ENCODE results near the gene MRM1. TPM values are rescaled to one million over a fixed set of nuclear protein-coding genes. Genes with fewer than 3 reads are reported as not detected.

Gene MRM1
- polyA plus RNA-seq, 1 donor (not counting 4 experiments of a cell fraction or from before 2014, with no cell fraction given), result 3.8 TPM

DNA sequence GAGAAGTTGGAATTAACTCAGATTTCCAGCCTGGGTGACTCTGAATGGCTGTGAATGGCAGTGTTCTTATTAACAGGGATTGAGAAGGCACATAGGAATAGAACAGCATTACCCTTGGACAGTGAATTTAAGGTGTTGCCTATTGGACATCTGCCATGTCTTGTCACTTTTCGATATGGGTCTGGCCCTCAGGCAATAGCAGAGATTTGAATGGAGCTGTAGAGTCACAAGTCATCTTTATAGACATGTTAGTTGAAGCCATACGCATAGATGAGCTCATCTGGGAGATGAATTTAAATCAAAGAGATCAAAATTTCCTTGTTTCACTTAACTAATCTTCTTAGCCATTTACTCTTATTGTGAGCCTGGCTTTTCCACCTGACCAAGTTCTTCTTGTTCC is 24.6 kb upstream of the MRM1 start:
- no peak overlapping the region for H3K27ac ChIP-seq (ENCODE audit: control insufficient read depth, insufficient read depth, low read length)
- no peaks in the 10 kb centered on the region for H3K27me3 ChIP-seq (ENCODE audit: control insufficient read depth, extremely low read depth, insufficient read depth, low read length)
- H3K36me3 ChIP-seq (ENCODE audit: control insufficient read depth in 2 of 2, extremely low read depth in 1 of 2, insufficient read depth in 2 of 2, low read length in 2 of 2), result peaks cover 16 to 34% of the 10 kb centered on the region in 2 experiments
- peaks cover 15% of the 10 kb centered on the region for H3K4me1 ChIP-seq (ENCODE audit: control insufficient read depth, extremely low read depth, insufficient read depth, low read length)
- peaks cover 53% of the 10 kb centered on the region for H3K79me2 ChIP-seq (ENCODE audit: control insufficient read depth, insufficient read depth, low read length)
- FAIRE-seq (no peak), DNase-seq (ENCODE audit: low read depth, low spot score) (no peak)
- H3K9ac ChIP-seq (ENCODE audit: control insufficient read depth, extremely low read depth, insufficient read depth, low read length), result no peak overlapping the region
- no peak overlapping the region for H3K4me2 ChIP-seq (ENCODE audit: control insufficient read depth, extremely low read depth, insufficient read depth, low read depth, low read length)
- no peak overlapping the region for H2AFZ ChIP-seq (ENCODE audit: control insufficient read depth, low read length)
- H3K9me1 ChIP-seq (ENCODE audit: control insufficient read depth, extremely low read depth, insufficient read depth, low read length), result no peaks in the 10 kb centered on the region
- peaks cover 3% of the 10 kb centered on the region for H4K20me1 ChIP-seq (ENCODE audit: control insufficient read depth, extremely low read depth, insufficient read depth, low read length)
- no peak for TF ChIP-seq EZH2 (IDR thresholded peaks at IDR 0.05; ENCODE audit: low read length)
- TF ChIP-seq, protein P1, sequence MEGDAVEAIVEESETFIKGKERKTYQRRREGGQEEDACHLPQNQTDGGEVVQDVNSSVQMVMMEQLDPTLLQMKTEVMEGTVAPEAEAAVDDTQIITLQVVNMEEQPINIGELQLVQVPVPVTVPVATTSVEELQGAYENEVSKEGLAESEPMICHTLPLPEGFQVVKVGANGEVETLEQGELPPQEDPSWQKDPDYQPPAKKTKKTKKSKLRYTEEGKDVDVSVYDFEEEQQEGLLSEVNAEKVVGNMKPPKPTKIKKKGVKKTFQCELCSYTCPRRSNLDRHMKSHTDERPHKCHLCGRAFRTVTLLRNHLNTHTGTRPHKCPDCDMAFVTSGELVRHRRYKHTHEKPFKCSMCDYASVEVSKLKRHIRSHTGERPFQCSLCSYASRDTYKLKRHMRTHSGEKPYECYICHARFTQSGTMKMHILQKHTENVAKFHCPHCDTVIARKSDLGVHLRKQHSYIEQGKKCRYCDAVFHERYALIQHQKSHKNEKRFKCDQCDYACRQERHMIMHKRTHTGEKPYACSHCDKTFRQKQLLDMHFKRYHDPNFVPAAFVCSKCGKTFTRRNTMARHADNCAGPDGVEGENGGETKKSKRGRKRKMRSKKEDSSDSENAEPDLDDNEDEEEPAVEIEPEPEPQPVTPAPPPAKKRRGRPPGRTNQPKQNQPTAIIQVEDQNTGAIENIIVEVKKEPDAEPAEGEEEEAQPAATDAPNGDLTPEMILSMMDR (optimal IDR thresholded peaks at IDR 0.05 in 1 of 3, IDR thresholded peaks at IDR 0.05 in 1 of 3, conservative IDR thresholded peaks at IDR 0.05 in 1 of 3; ENCODE audit: extremely low read depth in 1 of 3, insufficient read depth in 2 of 3, low read length in 3 of 3), result no peak
- dilution Hi-C loops (cut with MboI; ENCODE audit: extremely low pct_ligation_motif_present, low sequenced_read_pairs), result no loop called here
- no peaks in the 10 kb centered on the region for H3K9me3 ChIP-seq (ENCODE audit: control insufficient read depth, low read depth, low read length)
- H3K4me3 ChIP-seq (ENCODE audit: control insufficient read depth in 2 of 3, extremely low read depth in 1 of 3, insufficient read depth in 2 of 3, low read depth in 1 of 3, low read length in 3 of 3), result no peak overlapping the region

DNA sequence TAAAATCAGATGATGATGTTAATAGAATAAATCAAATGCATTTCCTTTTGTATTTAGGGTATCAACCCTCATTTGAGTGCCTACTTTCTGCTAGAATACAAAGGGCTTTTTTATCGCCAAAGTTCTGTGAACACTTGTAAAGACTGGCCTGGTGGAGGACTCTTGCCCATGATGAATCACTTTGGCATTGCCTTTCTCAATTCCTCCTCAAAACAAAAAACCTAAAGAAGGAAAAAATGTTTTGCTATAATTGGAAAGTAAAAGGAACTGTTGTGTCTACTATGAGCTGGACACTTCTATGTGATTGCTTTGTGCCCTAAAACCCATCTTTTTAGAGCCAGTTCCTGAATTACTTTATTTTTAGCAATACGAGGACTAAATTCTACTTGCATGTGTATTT is 22.7 kb upstream of the MRM1 start:
- DNase-seq (ENCODE audit: low read depth, low spot score) (no peak), FAIRE-seq (no peak)
- H3K36me3 ChIP-seq (ENCODE audit: control insufficient read depth in 2 of 2, extremely low read depth in 1 of 2, insufficient read depth in 2 of 2, low read length in 2 of 2), result peaks cover 16 to 34% of the 10 kb centered on the region in 2 experiments
- no peak overlapping the region for H3K4me2 ChIP-seq (ENCODE audit: control insufficient read depth, extremely low read depth, insufficient read depth, low read depth, low read length)
- no peak overlapping the region for H3K9ac ChIP-seq (ENCODE audit: control insufficient read depth, extremely low read depth, insufficient read depth, low read length)
- TF ChIP-seq, protein P1 (optimal IDR thresholded peaks at IDR 0.05 in 1 of 3, IDR thresholded peaks at IDR 0.05 in 1 of 3, conservative IDR thresholded peaks at IDR 0.05 in 1 of 3; ENCODE audit: extremely low read depth in 1 of 3, insufficient read depth in 2 of 3, low read length in 3 of 3), result no peak
- no peak for TF ChIP-seq EZH2 (IDR thresholded peaks at IDR 0.05; ENCODE audit: low read length)
- peaks cover 3% of the 10 kb centered on the region for H4K20me1 ChIP-seq (ENCODE audit: control insufficient read depth, extremely low read depth, insufficient read depth, low read length)
- no peak overlapping the region for H3K27ac ChIP-seq (ENCODE audit: control insufficient read depth, insufficient read depth, low read length)
- no peak overlapping the region for H3K4me3 ChIP-seq (ENCODE audit: control insufficient read depth in 2 of 3, extremely low read depth in 1 of 3, insufficient read depth in 2 of 3, low read depth in 1 of 3, low read length in 3 of 3)
- dilution Hi-C loops (cut with MboI; ENCODE audit: extremely low pct_ligation_motif_present, low sequenced_read_pairs), result no loop called here
- H3K9me3 ChIP-seq (ENCODE audit: control insufficient read depth, low read depth, low read length), result no peaks in the 10 kb centered on the region
- H3K9me1 ChIP-seq (ENCODE audit: control insufficient read depth, extremely low read depth, insufficient read depth, low read length), result no peaks in the 10 kb centered on the region
- H2AFZ ChIP-seq (ENCODE audit: control insufficient read depth, low read length), result no peak overlapping the region
- H3K4me1 ChIP-seq (ENCODE audit: control insufficient read depth, extremely low read depth, insufficient read depth, low read length), result peaks cover 15% of the 10 kb centered on the region
- H3K27me3 ChIP-seq (ENCODE audit: control insufficient read depth, extremely low read depth, insufficient read depth, low read length), result no peaks in the 10 kb centered on the region
- peaks cover 36% of the 10 kb centered on the region for H3K79me2 ChIP-seq (ENCODE audit: control insufficient read depth, insufficient read depth, low read length)

Measured in keratinocyte (primary cell).